Epidermal melanocyte (primary cell): Measurements from ENCODE around the gene ULK1.

Experiments used
- DNase-seq: peaks from one replicate; pipeline ENCODE4 v3.0.0; 2011; ENCODE audit warnings: low spot score; ENCODE audit not compliant: insufficient read length

The ULK1 gene

GRCh38 chr12:131919366-131920156, 25.1 kb downstream of the ULK1 start:
- no peak for DNase-seq

- DNase-seq: no peak
Observed at GRCh38 chr12:131920157-131920508, 25.7 kb downstream of the ULK1 start.

GRCh38 chr12:131920902-131921840, 26.7 kb downstream of the ULK1 start:
- DNase-seq: no peak

GRCh38 chr12:131921866-131922769, 27.7 kb downstream of the ULK1 start:
- DNase-seq: no peak

- DNase-seq: no peak
Observed at GRCh38 chr12:131922772-131923171, 28.4 kb downstream of the ULK1 start.

GRCh38 chr12:131923260-131923659, 28.8 kb downstream of the ULK1 start:
- no peak for DNase-seq

- DNase-seq: no peak
Observed at GRCh38 chr12:131927110-131928079, 33.0 kb downstream of the ULK1 start.

GRCh38 chr12:131928080-131928710, 33.8 kb downstream of the ULK1 start:
- DNase-seq: no peak

- peak; percentile 99 for DNase-seq
Observed at GRCh38 chr12:131928711-131929580, 34.5 kb downstream of the ULK1 start, which contains the start of gene PUS1. PUS1 (plus strand) TSS chr12:131929276; CDS start chr12:131929723, 447 bp downstream.

GRCh38 chr12:131929581-131930456, 35.4 kb downstream of the ULK1 start:
- no peak for DNase-seq

- DNase-seq: no peak
Observed at GRCh38 chr12:131930510-131930909, 36.1 kb downstream of the ULK1 start.

GRCh38 chr12:131933387-131933786, 39.0 kb downstream of the ULK1 start:
- DNase-seq: no peak

GRCh38 chr12:131934535-131934934, 40.1 kb downstream of the ULK1 start:
- no peak for DNase-seq

- no peak for DNase-seq
Observed at GRCh38 chr12:131938082-131938481, 43.7 kb downstream of the ULK1 start.

- no peak for DNase-seq
Observed at GRCh38 chr12:131939007-131939406, 44.6 kb downstream of the ULK1 start.

GRCh38 chr12:131940141-131940547, 45.7 kb downstream of the ULK1 start:
- DNase-seq: no peak

- DNase-seq: no peak
Observed at GRCh38 chr12:131941116-131941986, 46.9 kb downstream of the ULK1 start.
